ENCODE data around the gene IPO5.

IPO5 gene

DNA sequence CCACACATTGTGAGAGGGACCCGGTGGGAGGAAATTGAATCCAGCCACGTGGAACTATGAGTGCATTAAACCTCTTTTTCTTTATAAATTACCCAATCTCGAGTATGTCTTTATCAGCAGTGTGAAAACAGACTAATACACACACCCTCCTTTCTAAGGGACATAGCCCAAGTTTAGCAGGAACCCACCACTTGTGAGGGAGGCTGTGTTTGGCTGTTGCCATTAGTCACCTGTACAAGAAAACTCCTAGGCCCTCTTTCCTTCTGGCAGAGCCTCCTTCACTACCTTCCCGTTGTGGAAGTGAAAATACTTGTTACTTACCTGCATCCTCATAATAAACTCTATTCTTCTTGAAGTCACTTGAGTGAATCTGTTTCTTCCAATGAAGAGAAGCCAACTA, 113.2 kb downstream of the IPO5 start:
- DNase-seq, result no peak

DNA sequence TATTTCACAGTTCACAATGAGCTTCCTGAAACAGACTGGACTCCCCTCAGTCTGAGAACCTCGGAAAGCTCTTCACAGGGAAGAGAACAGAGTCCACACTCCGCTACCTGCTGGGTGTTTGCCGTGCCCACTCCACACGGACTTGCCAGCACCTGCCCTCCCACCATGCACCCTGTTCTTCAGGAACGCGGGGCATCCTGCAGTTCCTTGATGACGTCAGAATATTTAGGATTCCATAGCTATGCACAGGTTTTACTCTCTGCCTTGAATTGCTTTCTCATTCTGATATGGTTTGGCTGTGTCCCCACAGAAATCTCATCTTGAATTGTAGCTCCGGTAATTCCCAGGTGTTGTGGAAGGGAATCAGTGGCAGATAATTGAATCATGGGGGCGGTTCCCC, 115.0 kb downstream of the IPO5 start:
- no peak for DNase-seq

DNA sequence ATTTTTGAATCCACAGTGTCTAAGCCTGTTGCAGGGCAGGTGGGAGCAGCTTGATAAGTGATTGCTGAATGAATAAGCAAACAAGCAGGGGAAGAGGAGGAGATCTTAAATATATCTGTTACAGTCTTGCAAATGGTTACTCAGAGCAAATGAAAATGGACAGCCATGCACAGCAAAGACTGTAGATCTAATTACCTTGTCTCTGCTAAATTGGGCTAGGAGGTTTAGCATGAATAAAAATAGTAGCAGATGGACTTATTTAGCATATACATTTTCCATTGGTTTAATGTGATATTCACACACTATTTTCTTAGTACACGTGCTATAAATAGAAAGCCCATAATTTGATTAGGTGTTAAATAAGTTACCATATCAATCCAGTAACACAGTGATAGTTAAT, 116.5 kb downstream of the IPO5 start:
- DNase-seq, result no peak

DNA sequence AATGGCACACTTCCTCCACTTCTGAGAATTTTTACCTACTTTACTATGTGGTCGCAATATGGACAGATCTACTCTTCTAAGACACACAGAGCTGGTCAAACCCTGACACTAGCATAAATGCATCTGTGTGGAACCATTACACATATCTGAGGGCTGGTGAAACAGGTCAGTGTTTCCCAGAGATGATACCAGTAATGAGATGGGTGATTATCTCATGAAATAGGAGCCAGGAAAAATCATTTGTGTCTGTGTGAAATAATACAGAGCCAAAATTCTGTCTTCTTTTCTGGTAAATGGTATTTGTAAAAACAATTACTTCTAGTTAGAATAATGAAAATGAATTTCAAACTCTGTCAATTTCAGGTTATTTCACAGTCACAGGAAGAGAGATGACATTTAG, 117.8 kb downstream of the IPO5 start:
- no peak for DNase-seq

DNA sequence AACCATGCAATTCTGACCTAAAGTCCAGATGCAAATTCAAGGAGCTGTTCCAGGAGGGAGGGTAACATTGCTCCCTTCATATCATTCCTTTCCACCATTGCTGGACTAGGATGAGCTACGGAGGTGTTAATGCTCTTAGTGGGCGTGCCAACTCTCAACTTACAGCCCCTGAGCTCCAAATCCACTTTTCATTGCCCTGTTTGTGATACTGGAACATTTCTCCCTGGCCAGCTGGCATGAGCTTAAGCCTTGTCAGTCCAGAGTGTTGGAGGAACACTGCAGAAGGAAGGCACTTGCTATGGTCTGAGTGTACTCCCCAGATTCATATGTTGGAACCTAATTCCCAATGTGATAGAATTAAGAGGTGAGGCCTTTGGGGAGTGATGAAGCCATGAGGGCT, 119.0 kb downstream of the IPO5 start:
- no peak for DNase-seq
